NCI-H1092 treated with DMSO at 0.1 percent for 48 hours (cell line): ENCODE measurements around the gene SLC4A2.

Source experiments
- DNase-seq: peaks from one replicate; lab custom pipeline; 2025; lab: John Stamatoyannopoulos, UW

SLC4A2 gene

GRCh38 chr7:151062399-151063211 lies 3.2 kb downstream of the SLC4A2 start:
- DNase-seq = no peak

GRCh38 chr7:151063212-151063561 lies 3.8 kb downstream of the SLC4A2 start:
- no peak for DNase-seq

GRCh38 chr7:151064454-151064853 lies 5.1 kb downstream of the SLC4A2 start:
- DNase-seq = no peak

GRCh38 chr7:151064993-151065392 lies 5.6 kb downstream of the SLC4A2 start:
- no peak for DNase-seq

- DNase-seq = no peak
These were observed 6.1 kb downstream of the SLC4A2 start for GRCh38 chr7:151065516-151065915.

GRCh38 chr7:151066273-151066974 lies 7.0 kb downstream of the SLC4A2 start:
- DNase-seq = no peak

GRCh38 chr7:151068069-151068773 lies 8.8 kb downstream of the SLC4A2 start:
- DNase-seq = no peak

GRCh38 chr7:151069841-151070573 lies 10.6 kb downstream of the SLC4A2 start:
- no peak for DNase-seq

- no peak for DNase-seq
These were observed 11.2 kb downstream of the SLC4A2 start for GRCh38 chr7:151070574-151070960.

GRCh38 chr7:151071032-151071866 lies 11.9 kb downstream of the SLC4A2 start:
- no peak for DNase-seq

- no peak for DNase-seq
These were observed 14.6 kb downstream of the SLC4A2 start for GRCh38 chr7:151073990-151074389.

- no peak for DNase-seq
These were observed 15.7 kb downstream of the SLC4A2 start for GRCh38 chr7:151074817-151075661.

- DNase-seq = no peak
These were observed 16.2 kb downstream of the SLC4A2 start for GRCh38 chr7:151075662-151075971.

GRCh38 chr7:151075978-151076426 lies 16.6 kb downstream of the SLC4A2 start:
- DNase-seq = no peak

GRCh38 chr7:151076863-151077704 lies 17.7 kb downstream of the SLC4A2 start:
- DNase-seq = no peak

- no peak for DNase-seq
These were observed 18.4 kb downstream of the SLC4A2 start for GRCh38 chr7:151077705-151078232.

GRCh38 chr7:151078233-151079040 lies 19.0 kb downstream of the SLC4A2 start:
- DNase-seq = no peak

GRCh38 chr7:151079199-151079910 lies 20.0 kb downstream of the SLC4A2 start:
- no peak for DNase-seq
